Germinal center (tissue), 1 donor: ENCODE data around the gene TWSG1.
A peak's percentile ranks its signal among the peaks of the same experiment; 100 is the strongest.

Source experiments
- DNase-seq: peaks from one replicate; pipeline ENCODE4 v3.0.0; 2012; ENCODE audit warnings: mixed read lengths, low spot score

Gene TWSG1

DNA sequence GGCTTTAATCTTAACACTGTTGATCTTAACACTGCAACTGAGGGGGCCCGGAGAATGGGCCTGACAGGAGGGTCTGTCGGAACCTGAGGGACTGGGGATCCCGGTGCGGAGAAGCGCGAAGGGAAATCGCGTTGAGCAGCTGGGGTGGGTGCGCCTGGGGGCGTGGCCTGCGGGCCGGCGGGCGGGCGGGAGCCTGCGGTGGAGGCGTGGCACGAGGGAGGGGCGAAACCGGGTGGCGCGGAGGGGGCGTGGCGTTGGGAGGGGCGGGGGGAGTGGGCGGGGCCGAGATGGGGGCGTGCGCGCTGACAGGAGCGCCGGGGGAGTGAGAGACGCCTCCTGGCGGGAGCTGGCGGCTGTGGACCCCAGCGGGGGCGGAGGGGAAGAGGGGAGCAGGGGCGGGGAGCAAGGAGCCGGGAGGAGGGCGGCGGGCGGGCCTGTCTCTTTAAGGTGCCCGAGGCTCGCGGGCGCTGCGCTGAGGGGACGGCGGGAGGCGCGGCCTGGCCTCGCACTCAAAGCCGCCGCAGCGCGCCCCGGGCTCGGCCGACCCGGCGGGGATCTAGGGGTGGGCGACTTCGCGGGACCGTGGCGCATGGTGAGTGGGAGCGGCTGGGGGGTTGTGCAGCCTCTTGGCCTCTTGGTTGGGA is at the start of gene TWSG1:
Gene TWSG1, plus strand, starts transcription at position 445 of the 644 bp plus-strand sequence. CDS start 2,457 bp downstream, outside the sequence.
- DNase-seq: peak; percentile 98

GRCh38 chr18:9285604-9286003 is 49.0 kb upstream of the TWSG1 start:
- no peak for DNase-seq

DNA sequence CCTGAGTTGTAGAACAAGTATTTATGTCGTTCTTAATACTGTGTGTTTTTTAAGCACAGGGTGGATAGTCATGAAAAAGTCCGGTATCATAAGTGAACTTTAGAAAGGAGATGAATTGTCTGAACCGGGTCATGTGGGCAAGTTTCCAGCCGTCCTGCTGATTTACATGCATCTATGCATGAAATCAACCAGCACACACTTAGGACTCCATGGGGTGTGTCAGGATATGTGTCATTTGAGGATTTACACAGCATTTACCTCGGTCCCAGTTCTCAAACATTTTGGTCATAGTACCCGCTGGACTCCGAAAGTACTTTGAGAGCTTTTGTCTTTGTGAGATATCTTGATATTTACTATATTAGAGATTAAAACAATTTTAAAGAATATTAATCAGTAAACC is 47.5 kb upstream of the TWSG1 start:
- no peak for DNase-seq

- DNase-seq: no peak
Measured at GRCh38 chr18:9289698-9290097, 44.9 kb upstream of the TWSG1 start.

DNA sequence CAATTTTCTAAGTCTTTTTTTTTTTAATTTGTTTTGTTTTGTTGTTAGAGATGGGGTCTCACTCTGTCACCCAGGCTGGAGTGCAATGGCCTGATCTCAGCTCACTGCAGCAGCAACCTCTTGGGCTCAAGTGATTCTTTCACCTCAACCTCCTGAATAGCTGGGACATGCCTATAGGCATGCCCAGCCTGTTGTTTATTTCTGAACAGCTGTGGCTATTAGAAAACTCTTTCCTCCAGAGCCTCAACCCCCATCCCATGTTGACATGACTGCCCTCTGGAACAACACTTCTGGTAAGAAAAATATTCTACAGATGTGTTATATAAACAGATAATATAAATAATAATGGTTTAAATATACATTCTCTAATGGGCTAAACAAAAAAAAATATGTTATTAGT is 44.4 kb upstream of the TWSG1 start:
- no peak for DNase-seq

DNA sequence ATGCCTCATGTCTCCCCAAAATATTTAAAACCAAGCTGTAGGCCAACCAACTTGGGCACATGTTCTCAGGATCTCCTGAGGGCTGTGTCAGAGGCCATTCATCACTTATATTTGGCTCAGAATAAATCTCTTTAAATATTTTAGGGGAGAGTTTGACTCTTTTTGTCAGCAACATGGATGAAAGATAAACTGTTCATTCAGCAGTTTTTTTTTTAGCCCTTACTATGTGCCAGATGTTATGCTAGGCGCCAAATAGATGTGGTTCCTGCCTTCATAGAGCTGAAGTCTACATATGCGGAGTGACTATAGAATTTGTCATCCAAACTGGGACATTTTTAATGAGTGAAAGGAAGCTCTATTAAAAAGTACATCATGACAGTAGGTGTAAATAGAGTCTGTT is 42.5 kb upstream of the TWSG1 start:
- DNase-seq: no peak

DNA sequence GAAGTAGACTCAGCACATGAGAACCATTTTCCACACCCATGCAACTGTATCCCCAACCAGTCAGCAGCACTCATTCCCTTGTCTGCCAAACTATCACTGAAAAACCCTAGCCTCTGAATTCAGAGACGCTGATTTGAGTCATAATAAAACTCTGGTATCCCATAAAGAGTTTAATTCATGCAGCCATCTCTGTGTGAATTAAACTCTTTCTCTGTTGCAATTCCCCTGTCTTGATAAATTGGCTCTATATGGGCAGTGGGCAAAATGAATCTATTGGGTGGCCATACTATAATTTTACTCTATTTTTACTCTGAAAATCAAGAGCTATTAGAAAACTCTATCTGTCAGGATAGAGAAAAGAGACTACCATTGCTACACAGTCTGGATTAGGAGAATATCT is 40.6 kb upstream of the TWSG1 start:
- DNase-seq: no peak

GRCh38 chr18:9296233-9297006 is 38.2 kb upstream of the TWSG1 start:
- DNase-seq: no peak

DNA sequence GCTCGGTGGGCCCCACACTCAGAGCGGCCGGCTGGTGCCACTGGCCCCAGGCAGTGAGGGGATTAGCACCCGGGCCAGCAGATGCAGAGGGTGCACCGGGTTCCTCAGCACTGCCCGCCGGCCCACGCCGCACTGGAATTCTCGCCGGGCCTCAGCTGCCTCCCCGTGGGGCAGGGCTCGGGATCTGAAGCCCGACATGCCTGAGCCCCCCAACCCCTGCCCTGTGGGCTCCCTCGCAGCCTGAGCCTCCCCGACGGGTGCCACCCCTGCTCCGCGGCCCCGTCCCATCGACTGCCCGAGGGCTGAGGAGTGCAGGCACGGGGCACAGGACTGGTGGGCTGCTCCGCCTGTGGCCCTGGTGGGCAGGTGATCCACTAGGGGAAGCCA is 37.6 kb upstream of the TWSG1 start:
- no peak for DNase-seq

DNA sequence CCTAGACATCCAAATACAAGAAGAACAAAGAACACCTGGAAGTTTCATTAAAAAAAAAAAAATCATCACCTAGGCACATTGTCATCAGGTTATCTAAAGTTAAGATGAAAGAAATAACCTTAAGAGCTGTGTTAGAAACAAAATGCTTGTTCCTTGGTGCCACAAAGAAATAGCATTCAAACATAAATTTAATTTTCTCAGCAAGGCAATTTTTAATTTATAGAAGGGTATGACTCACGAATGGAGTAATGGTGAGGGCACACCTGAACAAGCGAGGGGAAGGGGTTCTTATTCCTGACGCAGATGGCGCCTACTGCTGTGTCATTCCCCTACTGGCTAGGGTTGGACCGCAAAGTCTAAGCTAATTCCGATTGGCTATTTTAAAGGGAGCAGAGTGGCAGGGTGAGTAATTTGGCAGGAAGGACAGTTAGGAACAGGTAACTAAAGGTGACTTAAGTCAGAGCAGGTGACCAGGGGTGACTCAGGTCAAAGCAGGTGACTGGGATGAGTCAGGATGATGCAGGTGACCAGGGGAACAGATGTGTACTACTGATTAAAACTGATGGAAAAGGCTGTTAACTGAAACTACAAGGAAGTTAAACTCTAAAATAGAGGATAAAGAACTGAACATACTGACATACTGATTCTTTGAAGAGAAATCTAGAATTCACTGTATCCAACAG is 30.0 kb upstream of the TWSG1 start:
- no peak for DNase-seq

GRCh38 chr18:9319333-9319732 is 15.2 kb upstream of the TWSG1 start:
- no peak for DNase-seq

GRCh38 chr18:9321017-9321452 is 13.5 kb upstream of the TWSG1 start:
- DNase-seq: no peak

DNA sequence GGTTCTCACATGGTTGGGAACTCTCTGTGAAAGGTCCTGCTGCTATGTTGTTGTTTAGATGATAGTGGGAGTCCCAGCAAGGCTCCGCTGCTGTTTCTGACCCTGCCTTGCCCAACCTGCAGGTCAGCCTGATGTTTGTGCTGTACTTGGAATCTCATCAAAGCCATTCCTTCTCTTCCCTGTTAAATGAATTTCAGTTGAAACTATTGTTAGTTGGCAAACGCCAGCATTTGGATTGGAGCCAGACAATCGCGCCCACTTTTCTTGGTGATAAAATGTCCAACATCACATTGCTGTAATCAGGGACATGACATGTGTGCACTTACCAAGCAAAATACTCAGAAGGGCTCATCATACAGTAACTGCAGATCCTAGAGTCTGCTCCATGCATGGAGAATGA is 12.8 kb upstream of the TWSG1 start:
- DNase-seq: no peak

DNA sequence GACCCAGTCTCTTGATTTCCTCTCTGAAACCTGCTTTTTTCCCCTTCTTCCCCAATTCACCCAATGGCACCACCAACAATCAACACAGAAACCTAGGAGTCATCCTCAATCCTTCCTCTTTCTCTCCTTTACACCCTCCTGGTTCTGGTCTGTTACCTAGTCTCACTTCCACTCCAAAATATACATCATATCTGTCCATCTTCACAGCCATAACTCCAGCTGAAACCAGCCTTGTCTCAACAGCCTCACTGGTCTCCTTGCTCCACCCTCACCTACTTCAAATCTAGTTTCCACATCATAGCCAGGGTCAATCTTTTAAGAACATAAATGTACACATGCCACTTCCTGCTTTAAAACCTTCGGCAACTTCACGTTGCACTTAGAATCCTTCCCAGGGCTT is 11.8 kb upstream of the TWSG1 start:
- DNase-seq: no peak

DNA sequence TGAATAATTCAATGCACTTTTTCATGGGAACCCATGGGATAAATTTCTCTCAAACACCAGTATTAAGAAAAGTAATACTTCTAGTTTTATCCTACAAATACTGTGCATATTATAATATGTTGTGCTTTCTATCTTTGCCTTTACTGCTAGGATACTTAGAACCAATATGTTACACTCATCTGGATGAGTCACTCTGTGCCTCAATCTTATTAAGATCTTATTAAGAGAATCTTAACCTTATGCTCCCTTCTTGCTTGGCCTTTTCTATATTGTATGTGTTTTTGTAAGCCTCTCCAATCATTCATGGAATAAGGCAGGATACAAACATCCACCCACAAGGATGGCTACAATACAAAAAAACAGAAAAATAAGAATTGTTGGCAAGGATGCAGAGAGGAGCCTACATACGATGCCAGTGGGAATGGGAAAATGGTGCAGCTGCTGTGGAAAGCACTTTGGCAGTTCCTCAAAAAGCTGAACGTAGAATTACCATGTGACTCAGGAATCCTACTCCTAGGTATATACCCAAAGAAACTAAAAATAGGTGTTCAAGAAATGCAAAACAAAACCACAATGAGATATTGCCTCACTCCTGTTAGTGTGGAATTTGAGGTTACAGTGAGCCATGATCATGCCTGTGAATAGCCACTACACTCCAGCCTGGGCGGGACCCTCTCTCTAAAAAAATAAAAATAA is 10.7 kb upstream of the TWSG1 start:
- DNase-seq: no peak

DNA sequence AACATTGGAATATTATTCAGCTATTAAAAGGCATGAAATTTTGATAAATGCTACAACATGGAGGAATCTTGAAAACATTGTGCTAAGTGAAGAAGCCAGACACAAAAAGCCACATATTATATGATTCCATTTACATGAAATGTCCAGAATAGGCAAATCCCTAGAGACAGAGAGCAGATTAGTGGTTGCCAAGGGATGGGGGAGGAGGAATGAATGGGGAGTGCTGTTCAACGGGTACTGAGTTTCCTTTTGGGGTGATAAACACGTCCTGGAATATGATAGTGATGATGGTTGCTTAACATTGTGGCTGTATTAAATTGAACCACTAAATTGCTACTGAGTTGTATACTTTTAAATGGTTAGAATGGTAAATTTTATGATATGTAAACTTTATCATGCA is 8.9 kb upstream of the TWSG1 start:
- no peak for DNase-seq

- DNase-seq: no peak
Measured at GRCh38 chr18:9328776-9329175, 5.8 kb upstream of the TWSG1 start.

DNA sequence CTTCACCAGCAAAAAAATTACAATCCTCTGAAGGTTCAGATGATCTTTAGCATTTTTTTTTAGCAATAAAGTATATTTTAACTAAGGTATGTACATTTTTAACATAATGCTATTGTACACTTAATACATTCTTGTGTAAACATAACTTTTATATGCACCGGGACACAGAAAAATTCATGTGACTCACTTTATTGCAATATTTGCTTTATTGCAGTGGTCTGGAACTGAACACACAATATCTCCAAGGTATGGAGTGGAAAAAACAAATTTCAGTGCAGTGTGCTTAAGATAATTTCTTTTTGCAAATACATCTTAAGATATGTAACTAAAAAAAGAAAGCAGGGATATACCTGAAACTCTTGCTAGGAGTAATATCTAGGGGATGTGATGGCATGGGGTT is 5.1 kb upstream of the TWSG1 start:
- DNase-seq: no peak

DNA sequence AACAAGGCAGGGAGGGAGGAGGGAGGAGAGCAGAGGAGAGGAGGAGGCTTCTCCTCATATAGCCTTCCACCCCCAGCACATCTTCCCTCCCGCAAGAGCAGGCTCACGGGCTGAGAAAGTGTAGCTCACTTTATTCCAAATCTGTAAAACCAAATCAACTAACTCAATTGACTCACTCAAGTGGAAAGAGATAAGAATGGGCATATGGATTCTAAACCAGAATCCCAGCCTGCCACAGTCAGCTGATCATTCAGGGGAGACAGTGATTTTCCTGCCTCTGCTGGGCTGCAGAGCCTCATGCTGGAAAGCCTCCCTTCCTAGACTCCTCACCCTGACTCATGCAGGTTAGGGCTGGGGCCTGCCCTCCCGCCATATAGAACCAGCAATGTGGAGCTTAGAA is 4.2 kb upstream of the TWSG1 start:
- DNase-seq: no peak

- no peak for DNase-seq
Measured at GRCh38 chr18:9333441-9334328, 888 bp upstream of the TWSG1 start.

- DNase-seq: peak; percentile 58
Measured at GRCh38 chr18:9334973-9335696, 562 bp downstream of the TWSG1 start.
